ENCODE measurements around the gene OGA.

OGA gene

DNA sequence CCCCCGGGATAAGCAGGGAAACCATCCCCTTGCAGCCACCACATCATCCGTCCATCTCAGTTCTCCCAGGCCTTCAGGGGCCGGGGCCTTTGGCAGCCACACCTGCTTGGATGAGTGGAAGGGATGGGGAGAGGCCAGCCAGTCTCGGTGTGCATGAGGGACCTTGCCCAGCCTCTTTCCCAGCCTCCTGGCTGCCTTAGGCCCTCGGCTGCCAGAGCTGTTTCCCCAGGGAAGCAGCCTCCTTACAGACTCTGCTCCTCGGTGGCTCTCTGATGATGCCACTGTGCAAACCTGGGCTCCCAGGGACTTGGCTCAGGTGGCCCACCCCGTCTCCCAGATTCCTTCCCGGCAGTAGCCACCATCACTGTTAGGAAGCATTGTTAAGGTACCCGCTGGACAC lies 57.0 kb downstream of the OGA start:
- no peak for DNase-seq (ENCODE audit: low spot score)
- TF ChIP-seq, protein P1, sequence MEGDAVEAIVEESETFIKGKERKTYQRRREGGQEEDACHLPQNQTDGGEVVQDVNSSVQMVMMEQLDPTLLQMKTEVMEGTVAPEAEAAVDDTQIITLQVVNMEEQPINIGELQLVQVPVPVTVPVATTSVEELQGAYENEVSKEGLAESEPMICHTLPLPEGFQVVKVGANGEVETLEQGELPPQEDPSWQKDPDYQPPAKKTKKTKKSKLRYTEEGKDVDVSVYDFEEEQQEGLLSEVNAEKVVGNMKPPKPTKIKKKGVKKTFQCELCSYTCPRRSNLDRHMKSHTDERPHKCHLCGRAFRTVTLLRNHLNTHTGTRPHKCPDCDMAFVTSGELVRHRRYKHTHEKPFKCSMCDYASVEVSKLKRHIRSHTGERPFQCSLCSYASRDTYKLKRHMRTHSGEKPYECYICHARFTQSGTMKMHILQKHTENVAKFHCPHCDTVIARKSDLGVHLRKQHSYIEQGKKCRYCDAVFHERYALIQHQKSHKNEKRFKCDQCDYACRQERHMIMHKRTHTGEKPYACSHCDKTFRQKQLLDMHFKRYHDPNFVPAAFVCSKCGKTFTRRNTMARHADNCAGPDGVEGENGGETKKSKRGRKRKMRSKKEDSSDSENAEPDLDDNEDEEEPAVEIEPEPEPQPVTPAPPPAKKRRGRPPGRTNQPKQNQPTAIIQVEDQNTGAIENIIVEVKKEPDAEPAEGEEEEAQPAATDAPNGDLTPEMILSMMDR (IDR thresholded peaks at IDR 0.05; ENCODE audit: extremely low read depth, missing control alignments), result no peak

DNA sequence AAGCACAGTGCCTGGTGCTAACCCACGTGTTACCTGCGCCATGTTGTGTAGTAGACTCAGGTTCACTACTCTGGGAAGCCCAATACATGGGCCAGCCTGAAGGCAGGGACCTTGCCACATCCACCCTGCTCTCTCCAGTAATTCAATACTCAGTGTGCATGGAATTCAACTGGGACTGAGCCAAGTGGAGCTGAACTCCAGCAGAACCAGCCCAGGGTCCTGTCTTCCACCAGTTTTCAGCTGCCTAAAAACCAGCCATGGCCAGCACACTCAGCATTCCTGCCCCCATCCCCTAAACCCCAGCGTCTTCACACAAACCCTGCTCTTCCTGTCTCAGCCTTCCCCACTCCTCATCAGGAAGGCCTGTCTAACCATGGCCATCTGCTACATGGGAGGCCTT lies 57.7 kb downstream of the OGA start:
- DNase-seq (ENCODE audit: low spot score), result no peak

DNA sequence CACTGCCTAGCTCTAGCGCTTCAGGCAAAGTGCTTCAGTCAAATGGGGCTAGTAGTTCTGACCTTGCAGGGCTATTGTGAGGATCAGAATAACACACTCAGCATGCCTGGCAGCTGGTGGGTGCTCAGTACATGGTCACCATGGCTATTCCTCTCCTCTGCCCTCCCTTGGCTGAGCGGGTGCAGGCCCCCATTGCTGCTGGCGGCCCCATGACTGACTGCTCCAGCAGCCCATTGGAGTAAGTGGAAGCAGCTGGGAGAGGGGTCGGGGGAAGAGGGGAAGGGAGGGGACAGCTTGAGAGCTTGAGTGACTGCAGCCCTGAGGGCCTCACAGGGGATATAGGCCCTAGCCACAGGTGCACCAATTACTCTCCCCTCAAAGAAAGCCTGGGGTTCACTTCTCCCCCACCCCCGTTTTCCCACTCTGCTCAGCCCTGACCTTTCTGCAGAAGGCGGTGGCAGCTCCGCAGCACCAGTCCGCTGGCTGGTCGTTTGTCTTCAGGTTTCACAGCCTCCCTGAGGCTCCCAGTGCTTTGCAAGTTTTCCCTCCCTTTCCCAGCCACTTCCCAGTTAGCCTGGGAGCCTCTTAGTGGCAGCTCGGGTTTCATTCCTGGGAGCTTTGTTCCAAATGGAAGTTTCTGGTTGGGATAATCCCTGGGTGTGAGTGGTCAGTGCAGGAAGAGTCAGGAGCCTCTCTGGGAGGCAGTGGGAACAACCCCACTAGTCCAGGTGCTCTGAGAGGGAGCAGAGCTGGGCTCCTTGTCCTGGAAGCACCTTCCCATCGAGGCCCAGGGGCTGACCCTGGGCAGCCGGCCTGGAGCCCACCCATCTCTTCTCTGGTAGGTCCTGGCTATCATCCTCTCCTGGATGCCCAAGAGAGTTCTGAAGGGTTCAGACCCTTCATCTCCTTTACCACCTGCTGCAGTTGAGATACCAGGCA lies 58.7 kb downstream of the OGA start:
- DNase-seq (ENCODE audit: low spot score), result no peak

More for the DNA sequence above, 57.7 kb downstream of the OGA start:
- TF ChIP-seq, protein P1 (IDR thresholded peaks at IDR 0.05; ENCODE audit: extremely low read depth, missing control alignments), result no peak

DNA sequence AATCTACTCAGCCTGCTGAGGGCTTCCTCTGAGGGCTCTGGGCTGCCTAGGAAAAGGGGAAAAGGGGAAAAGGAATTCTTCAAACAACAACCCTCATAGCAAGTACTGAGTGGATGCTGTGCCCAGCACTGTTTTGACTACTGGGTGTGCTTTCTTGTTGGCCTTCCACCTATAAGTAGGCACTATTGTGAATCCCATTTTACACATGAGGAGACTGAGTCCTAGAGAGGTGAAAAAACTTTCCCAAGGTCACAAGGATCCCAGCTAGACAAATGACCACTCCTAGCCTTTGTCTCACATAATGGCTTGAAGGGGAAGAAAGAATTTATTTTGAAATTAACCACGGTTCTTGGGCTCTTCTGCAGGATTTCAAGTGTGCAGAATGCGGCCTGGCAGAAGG lies 59.4 kb downstream of the OGA start:
- no peak for DNase-seq (ENCODE audit: low spot score)
- TF ChIP-seq, protein P1 (IDR thresholded peaks at IDR 0.05; ENCODE audit: extremely low read depth, missing control alignments), result no peak

More for the DNA sequence above, 58.7 kb downstream of the OGA start:
- TF ChIP-seq, protein P1 (IDR thresholded peaks at IDR 0.05; ENCODE audit: extremely low read depth, missing control alignments), result no peak

DNA sequence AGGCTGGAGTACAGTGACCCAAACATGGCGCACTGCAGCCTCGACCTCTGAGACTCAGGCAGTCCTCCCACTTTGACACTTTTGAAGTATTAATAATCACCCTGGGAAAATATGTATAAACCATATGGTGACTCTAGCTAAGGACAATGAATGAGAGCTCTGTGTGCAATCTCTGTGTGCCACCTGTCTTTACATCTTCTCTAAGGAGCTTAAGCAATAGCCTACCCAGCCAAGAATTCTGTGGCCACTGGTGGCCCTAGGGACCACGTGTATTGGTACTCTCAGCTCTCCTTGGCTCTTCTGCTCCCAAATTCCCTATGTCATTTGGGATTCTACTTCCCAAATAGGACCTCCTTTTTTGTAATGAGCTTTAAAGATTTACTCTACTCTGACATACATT lies 66.0 kb downstream of the OGA start:
- no peak for DNase-seq (ENCODE audit: low spot score)
- TF ChIP-seq, protein P1 (IDR thresholded peaks at IDR 0.05; ENCODE audit: extremely low read depth, missing control alignments), result no peak

DNA sequence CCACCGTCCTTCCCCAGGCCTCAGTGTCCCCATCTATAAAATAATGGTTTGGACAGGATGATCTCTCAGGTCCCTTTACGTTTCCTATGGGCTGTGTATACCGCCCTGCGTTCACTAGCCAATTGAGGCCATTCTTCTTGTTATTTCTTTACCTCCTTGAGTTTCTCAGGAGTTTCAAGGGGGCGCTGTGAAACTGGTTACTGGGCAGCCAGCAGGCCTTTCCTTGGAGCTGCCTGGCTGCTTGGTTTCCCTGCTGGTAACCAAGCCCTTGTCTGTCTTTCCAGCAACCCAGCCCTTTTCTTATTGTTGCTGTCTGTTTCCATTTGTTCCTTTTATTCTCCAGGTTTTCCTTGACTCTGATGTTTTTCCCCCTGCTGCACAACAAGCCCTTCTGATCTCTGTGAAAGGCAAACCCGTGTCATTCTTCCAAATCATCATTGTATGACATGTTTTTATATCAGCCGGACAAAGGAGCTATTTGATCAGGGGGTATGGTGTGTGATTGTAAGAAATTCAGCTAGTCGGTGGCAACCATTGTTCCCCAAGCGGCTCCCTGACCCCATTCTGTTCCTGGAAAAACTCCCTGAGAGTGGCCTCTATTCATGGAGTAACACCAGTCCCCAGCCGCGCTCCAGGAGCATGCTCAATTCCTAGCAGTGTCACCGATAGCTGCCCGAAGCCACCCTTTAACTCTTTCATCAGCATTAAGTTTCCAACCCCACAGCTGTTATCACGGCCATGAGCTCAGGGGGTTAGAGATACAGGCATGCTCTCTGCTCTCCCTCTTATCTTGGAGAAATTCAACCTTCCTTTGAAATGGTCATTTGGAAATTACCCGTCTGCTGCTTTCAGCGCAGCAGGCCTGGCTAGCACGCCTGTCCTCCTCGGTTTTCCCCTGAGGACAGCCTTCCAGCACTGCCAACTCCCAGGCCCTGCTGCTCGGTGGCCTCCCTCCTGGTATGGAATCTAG lies 68.9 kb downstream of the OGA start:
- TF ChIP-seq, protein P1 (IDR thresholded peaks at IDR 0.05; ENCODE audit: extremely low read depth, missing control alignments), result no peak
- DNase-seq (ENCODE audit: low spot score), result no peak
